K562 (cell line): ENCODE measurements around the gene WDR93. TPM values are rescaled to one million over a fixed set of nuclear protein-coding genes. Genes with fewer than 3 reads are reported as not detected.
A peak's percentile ranks its signal among the peaks of the same experiment; 100 is the strongest.

ENCODE experiments used
- ATAC-seq: fragments of 200-7000 bp; cut with Tn5 transposase; 3 replicates; pipeline ENCODE4 v1.9.1; 2020; ENCODE audit warnings: moderate library complexity
- BruUV-seq: library from RNA; stranded (reverse); fragments of 400-500 nt; replicated peaks from 2 replicates; lab custom pipeline; 2021; lab: Mats Ljungman, UMichigan
- CTCF ChIA-PET: fragments of 300-600 bp; formaldehyde crosslinking; extraction: SDS; loops from one replicate; lab custom pipeline; 2021; ENCODE audit warnings: low intra/inter-chr PET ratio; lab: Yijun Ruan, JAX
- POLR2A ChIA-PET: fragments of 300-600, 350-650 bp; sonication (Branson Sonifier 250); formaldehyde crosslinking; extraction: SDS; loops from one replicate; lab custom pipeline; 2021; ENCODE audit warnings: antibody characterized with exemption, inconsistent platforms; lab: Yijun Ruan, JAX
- DNase-seq, 4 experiments: peaks; one replicate each; pipeline versions ENCODE4 v3.0.0 to v3.0.0-alpha.2; 2011 to 2018; ENCODE audit warnings: low spot score in 3 of 4, mixed read lengths in 3 of 4; ENCODE audit errors: extremely low read depth in 1 of 4
- FAIRE-seq: peaks from 2 replicates; lab custom pipeline; 2011; peaks lifted over from hg19 to GRCh38; lab: Jason Lieb, UNC
- H2AFZ ChIP-seq: 2 replicates; pipeline ENCODE4 v1.6.0; 2011; ENCODE audit warnings: low read depth, low read length, control low read depth, inconsistent platforms
- H3K27ac ChIP-seq: fragments of 200-600 bp; 3 replicates; pipeline ENCODE4 v1.8.0; 2011; ENCODE audit warnings: low read depth, mild to moderate bottlenecking, control low read depth, inconsistent platforms, low read length, moderate library complexity, mixed read lengths; ENCODE audit errors: extremely low read depth
- H3K27me3 ChIP-seq, 2 experiments: fragments of 300-600 bp in 1 of 2; 2 replicates in 1 of 2; 3 replicates in 1 of 2; pipeline versions ENCODE4 v1.6.0 to v1.8.0; 2011; ENCODE audit warnings: inconsistent platforms in 2 of 2, low read length in 2 of 2, mild to moderate bottlenecking in 1 of 2, mixed read lengths in 1 of 2, moderate library complexity in 1 of 2; ENCODE audit not compliant: control insufficient read depth in 2 of 2, insufficient read depth in 2 of 2
- H3K36me3 ChIP-seq: fragments of 300-600 bp; 3 replicates; pipeline ENCODE4 v1.8.0; 2011; ENCODE audit warnings: mild to moderate bottlenecking, low read length, inconsistent platforms; ENCODE audit not compliant: control insufficient read depth, insufficient read depth
- H3K4me1 ChIP-seq, 2 experiments: fragments of 200-600 bp in 1 of 2; replicated peaks in 1 of 2; 2 replicates in 1 of 2; 3 replicates in 1 of 2; pipeline versions ENCODE4 v1.5.1 to v1.8.0; 2011; ENCODE audit warnings: inconsistent platforms in 2 of 2, low read length in 2 of 2, mild to moderate bottlenecking in 1 of 2, mixed read lengths in 1 of 2, moderate library complexity in 1 of 2; ENCODE audit not compliant: control insufficient read depth in 2 of 2, insufficient read depth in 2 of 2
- H3K4me2 ChIP-seq: 2 replicates; pipeline ENCODE4 v1.6.1; 2011; ENCODE audit warnings: low read length, control low read depth, inconsistent platforms, mixed read lengths; ENCODE audit not compliant: insufficient read depth
- H3K4me3 ChIP-seq: fragments of 200-600 bp; sonication (generic), shearing (Covaris generic); 2 replicates; pipeline ENCODE4 v1.5.1; 2016; ENCODE audit warnings: control low read depth, inconsistent platforms
- H3K79me2 ChIP-seq: fragments of 200-600 bp; 3 replicates; pipeline ENCODE4 v1.8.0; 2011; ENCODE audit warnings: low read length, inconsistent platforms; ENCODE audit not compliant: control insufficient read depth, insufficient read depth
- H3K9ac ChIP-seq, 2 experiments: 2 replicates each; pipeline versions ENCODE4 v1.6.0 to v1.6.1; 2011; ENCODE audit warnings: low read depth in 2 of 2, low read length in 2 of 2, control low read depth in 1 of 2, inconsistent platforms in 1 of 2, mild to moderate bottlenecking in 1 of 2, mixed read lengths in 1 of 2; ENCODE audit not compliant: insufficient read depth in 1 of 2
- H3K9me1 ChIP-seq: one replicate; pipeline ENCODE4 v1.6.0; 2011; ENCODE audit warnings: inconsistent platforms, mild to moderate bottlenecking, low read length, moderate library complexity; ENCODE audit not compliant: control insufficient read depth, insufficient read depth
- H3K9me3 ChIP-seq: replicated peaks from 2 replicates; pipeline ENCODE4 v1.5.1; 2011; ENCODE audit warnings: low read depth, low read length, inconsistent platforms; ENCODE audit not compliant: control insufficient read depth, insufficient read depth
- H4K20me1 ChIP-seq: replicated peaks from 2 replicates; pipeline ENCODE4 v1.6.1; 2011; ENCODE audit warnings: low read length, inconsistent platforms, mixed read lengths; ENCODE audit not compliant: control insufficient read depth, insufficient read depth
- ADNP ChIP-seq: fragments of 200-800 bp; sonication (Bioruptor generic); IDR thresholded peaks from 2 replicates; pipeline ENCODE4 v1.6.1; 2016; ENCODE audit warnings: missing genetic modification characterization, missing compliant biosample characterization
- CREB3 ChIP-seq: fragments of 450-650 bp; conservative IDR thresholded peaks from 2 replicates; pipeline ENCODE4 v1.6.1; 2016; ENCODE audit warnings: missing genetic modification characterization, low read depth, mild to moderate bottlenecking, missing compliant biosample characterization, moderate library complexity
- E2F6 ChIP-seq, 2 experiments: IDR thresholded peaks; 2 replicates each; pipeline ENCODE4 v1.6.1; 2011; ENCODE audit warnings: borderline replicate concordance in 1 of 2, control low read depth in 1 of 2, low read depth in 1 of 2, low read length in 1 of 2, mild to moderate bottlenecking in 1 of 2, mixed read lengths in 1 of 2, moderate library complexity in 1 of 2; ENCODE audit not compliant: insufficient read depth in 1 of 2, insufficient read length in 1 of 2, poor library complexity in 1 of 2, severe bottlenecking in 1 of 2; ENCODE audit errors: extremely low read depth in 1 of 2
- EP300 ChIP-seq: IDR thresholded peaks from 2 replicates; pipeline ENCODE4 v1.6.1; 2012; ENCODE audit warnings: low read length, improper control_type of control experiment
- FOXK2 ChIP-seq, 2 experiments: fragments of 450-650 bp; IDR thresholded peaks in 1 of 2; conservative IDR thresholded peaks in 1 of 2; 2 replicates each; pipeline ENCODE4 v1.6.1; 2016; ENCODE audit warnings: low read depth in 2 of 2, mild to moderate bottlenecking in 1 of 2
- JUN ChIP-seq, 2 experiments: sonication (generic) in 1 of 2; formaldehyde crosslinking in 1 of 2; IDR thresholded peaks; 2 replicates each; pipeline versions ENCODE4 v1.6.1 to v1.8.0; 2012 to 2022; ENCODE audit warnings: borderline replicate concordance in 2 of 2, mild to moderate bottlenecking in 2 of 2, improper control_type of control experiment in 1 of 2, low read depth in 1 of 2, low read length in 1 of 2, missing genetic modification reagents in 1 of 2
- KLF6 ChIP-seq: fragments of 250-450 bp; sonication (Bioruptor Pico); IDR thresholded peaks from 2 replicates; pipeline ENCODE4 v1.4.0; 2020; ENCODE audit warnings: mild to moderate bottlenecking, moderate library complexity, borderline replicate concordance
- NFE2 ChIP-seq: IDR thresholded peaks from 2 replicates; pipeline ENCODE4 v1.6.1; 2014; ENCODE audit warnings: antibody characterized with exemption, low read depth
- RAD21 ChIP-seq, 2 experiments: fragments of 250-450 bp in 1 of 2; fragments of 450-650 bp in 1 of 2; sonication (Bioruptor Pico) in 1 of 2; formaldehyde crosslinking in 1 of 2; IDR thresholded peaks in 1 of 2; conservative IDR thresholded peaks in 1 of 2; 2 replicates each; pipeline versions ENCODE4 v1.4.0 to v1.8.0; 2020 to 2022; ENCODE audit warnings: mild to moderate bottlenecking in 2 of 2, moderate library complexity in 1 of 2
- ZBTB17 ChIP-seq: fragments of 450-650 bp; formaldehyde crosslinking; IDR thresholded peaks from 2 replicates; pipeline ENCODE4 v1.4.0; 2020; ENCODE audit warnings: mild to moderate bottlenecking
- ZFP36 ChIP-seq: fragments of 150-350 bp; IDR thresholded peaks from 2 replicates; pipeline ENCODE4 v1.6.1; 2018; ENCODE audit warnings: low read length, low read depth; ENCODE audit not compliant: partially characterized antibody
- WGBS: fragments of 100-300 bp; shearing (Covaris generic); methylation state at CpG from one replicate; pipeline ENCODE4 v1.1.6; 2016; ENCODE audit warnings: low coverage, mixed read lengths; ENCODE audit not compliant: insufficient coverage; ENCODE audit errors: missing lambda C conversion rate; 5-methylcytosine and 5-hydroxymethylcytosine counted together
- in situ Hi-C: fragments of 300-500 bp; cut with MboI; formaldehyde crosslinking; loops from 4 replicates; pipeline ENCODE4 v1.15.0; 2018; ENCODE audit warnings: inconsistent platforms, mixed read lengths
- intact Hi-C: fragments of 100-400 bp; cut with micrococcal nuclease; formaldehyde crosslinking; loops from 2 replicates; pipeline ENCODE4 v1.14.2; 2022
- polyA plus RNA-seq, 8 experiments: library from polyadenylated mRNA; depleted of rRNA in 4 of 8; stranded (reverse) in 5 of 8; unstranded in 3 of 8; fragments of >200 nt; fragmentation: Nextera tagmentation in 2 of 8; fragmentation: Illumina TruSeq in 1 of 8; extraction: Ambion mirVana in 2 of 8; extraction: Trizol in 1 of 8; gene quantifications; 2 replicates each; pipeline versions ENCODE4 v1.2.1 to v1.2.3, GENCODE V29; 2011 to 2014; ENCODE audit warnings: inconsistent platforms in 1 of 8, missing spikeins in 1 of 8
- total RNA-seq, 7 experiments: library from RNA; depleted of rRNA in 6 of 7; stranded (reverse); fragments of >200 nt in 6 of 7; fragmentation: Illumina TruSeq in 2 of 7; extraction: Trizol in 2 of 7; gene quantifications; 2 replicates each; pipeline versions ENCODE4 v1.2.1 to v1.2.3, GENCODE V29; 2011 to 2021; ENCODE audit warnings: low replicate concordance in 1 of 7

WDR93 gene
- total and polyA plus RNA-seq, 9 of the 15 experiments (the other 6 are each of a cell fraction or from before 2014, with no cell fraction given): not detected

- TF ChIP-seq ADNP: no peak
- no peak; a peak in 1 of 4 replicates for TF ChIP-seq RAD21 (CRISPR knock-in tag; conservative IDR thresholded peaks at IDR 0.05 in 1 of 2, IDR thresholded peaks at IDR 0.05 in 1 of 2)
- 0 out of 2 replicates have a peak, but pooled peaks have one; percentile 4 for TF ChIP-seq KLF6
- TF ChIP-seq E2F6 (IDR thresholded peaks at IDR 0.05; ENCODE audit: borderline replicate concordance in 1 of 2, extremely low read depth in 1 of 2, insufficient read depth in 1 of 2, insufficient read length in 1 of 2, low read depth in 1 of 2, low read length in 1 of 2, poor library complexity in 1 of 2, severe bottlenecking in 1 of 2): peak; percentile 3 to 12
- 0 out of 2 replicates have a peak, but pooled peaks have one; percentile 17 for TF ChIP-seq CREB3
These were observed 93.5 kb downstream of the WDR93 start (continued) for GRCh38 chr15:89783861-89784685.

GRCh38 chr15:89784686-89784960, 94.0 kb downstream of the WDR93 start:
- no peak for DNase-seq
- FAIRE-seq: no peak
- H3K4me1 ChIP-seq: peaks cover 35 to 37% of the 10 kb centered on the region in 2 experiments
- in situ Hi-C loops (loop anchor here (10.0 kb wide), 1 partner anchor 450 kb away; the partner anchor contains the start of genes CIB1 and GDPGP1), intact Hi-C loops (no loop called here)
- POLR2A ChIA-PET: interaction anchor here (0.6 to 1.4 kb wide), 2 partner anchors 22 to 109 kb away, joined by 4 read pairs; partner anchors contain the start of gene AP3S2
- no peak overlapping the region for H3K9ac ChIP-seq
- no peaks in the 10 kb centered on the region; the same call in 1 of the 2 replicates for H3K9me3 ChIP-seq
- H3K79me2 ChIP-seq: no peaks in the 10 kb centered on the region
- CTCF ChIA-PET: no interaction called here
- H3K4me2 ChIP-seq: no peak overlapping the region
- H3K27me3 ChIP-seq: no peaks in the 10 kb centered on the region
- H3K27ac ChIP-seq: no peak overlapping the region
- H4K20me1 ChIP-seq: no peaks in the 10 kb centered on the region
- no peaks in the 10 kb centered on the region for H3K36me3 ChIP-seq
- no peak overlapping the region for H3K4me3 ChIP-seq
- H2AFZ ChIP-seq: no peak overlapping the region
- BruUV-seq: no TSS peak
- no peak for ATAC-seq
- no peak for TF ChIP-seq EP300
- TF ChIP-seq ZBTB17: no peak
- no peak for TF ChIP-seq FOXK2 (conservative IDR thresholded peaks at IDR 0.05 in 1 of 2, IDR thresholded peaks at IDR 0.05 in 1 of 2; ENCODE audit: low read depth in 2 of 2)
- no peak for TF ChIP-seq JUN (IDR thresholded peaks at IDR 0.05; ENCODE audit: borderline replicate concordance, low read depth, low read length)
- TF ChIP-seq JUN (CRISPR knock-in tag; IDR thresholded peaks at IDR 0.05; ENCODE audit: borderline replicate concordance): no peak
- no peak for TF ChIP-seq ZFP36
- no peak for TF ChIP-seq NFE2
- H3K9me1 ChIP-seq: no peaks in the 10 kb centered on the region
- WGBS: 85% methylated on average over 7 of the region's 7 CpGs
